Measurements from ENCODE around the gene KRTAP10-3.

KRTAP10-3 gene

GRCh38 chr21:44521301-44521927 lies 37.2 kb downstream of the KRTAP10-3 start:
- DNase-seq (ENCODE audit: low spot score), result no peak
- no peak for TF ChIP-seq CTCF (IDR thresholded peaks at IDR 0.05; ENCODE audit: extremely low read depth, insufficient read depth, missing control alignments)
- in situ Hi-C loops (cut with MboI; ENCODE audit: low pct_unique_long_range_greater_than_20kb, low sequenced_read_pairs, unreplicated experiment), result loop anchor here (25.0 kb wide), 1 partner anchor 416 kb away; the partner anchor contains the start of gene SLX9

- in situ Hi-C loops (cut with MboI; ENCODE audit: low pct_unique_long_range_greater_than_20kb, low sequenced_read_pairs, unreplicated experiment), result loop anchor here (25.0 kb wide), 1 partner anchor 417 kb away; the partner anchor contains the start of gene SLX9
- TF ChIP-seq CTCF (IDR thresholded peaks at IDR 0.05; ENCODE audit: extremely low read depth, insufficient read depth, missing control alignments), result no peak
- no peak for DNase-seq (ENCODE audit: low spot score)
Measured at GRCh38 chr21:44520326-44521300, 38.0 kb downstream of the KRTAP10-3 start.

- no peak for TF ChIP-seq CTCF (IDR thresholded peaks at IDR 0.05; ENCODE audit: extremely low read depth, insufficient read depth, missing control alignments)
- in situ Hi-C loops (cut with MboI; ENCODE audit: low pct_unique_long_range_greater_than_20kb, low sequenced_read_pairs, unreplicated experiment), result loop anchor here (25.0 kb wide), 1 partner anchor 418 kb away; the partner anchor contains the start of gene SLX9
- DNase-seq (ENCODE audit: low spot score), result no peak
Measured at GRCh38 chr21:44519346-44520325, 39.0 kb downstream of the KRTAP10-3 start.

DNA sequence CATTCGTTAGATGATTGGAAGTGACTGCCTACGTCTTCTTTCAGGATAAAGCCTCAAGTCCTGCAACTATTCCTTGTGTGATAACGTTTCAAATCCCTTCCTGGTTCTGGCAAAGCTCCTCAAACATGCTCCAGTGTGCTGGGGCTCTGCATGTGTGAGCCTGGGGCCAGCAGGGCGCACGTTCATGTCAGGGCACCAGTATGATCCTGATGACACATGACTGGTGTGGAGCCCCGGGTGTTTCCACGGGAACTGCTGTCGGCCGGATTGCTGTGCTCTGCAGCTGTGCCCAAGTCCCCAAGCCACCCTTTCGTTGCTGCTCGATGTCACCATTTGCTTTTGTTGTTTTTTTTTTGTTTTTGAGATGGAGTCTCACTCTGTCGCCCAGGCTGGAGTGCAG lies 39.9 kb downstream of the KRTAP10-3 start:
- in situ Hi-C loops (cut with MboI; ENCODE audit: low pct_unique_long_range_greater_than_20kb, low sequenced_read_pairs, unreplicated experiment), result loop anchor here (25.0 kb wide), 1 partner anchor 419 kb away; the partner anchor contains the start of gene SLX9
- no peak for TF ChIP-seq CTCF (IDR thresholded peaks at IDR 0.05; ENCODE audit: extremely low read depth, insufficient read depth, missing control alignments)

DNA sequence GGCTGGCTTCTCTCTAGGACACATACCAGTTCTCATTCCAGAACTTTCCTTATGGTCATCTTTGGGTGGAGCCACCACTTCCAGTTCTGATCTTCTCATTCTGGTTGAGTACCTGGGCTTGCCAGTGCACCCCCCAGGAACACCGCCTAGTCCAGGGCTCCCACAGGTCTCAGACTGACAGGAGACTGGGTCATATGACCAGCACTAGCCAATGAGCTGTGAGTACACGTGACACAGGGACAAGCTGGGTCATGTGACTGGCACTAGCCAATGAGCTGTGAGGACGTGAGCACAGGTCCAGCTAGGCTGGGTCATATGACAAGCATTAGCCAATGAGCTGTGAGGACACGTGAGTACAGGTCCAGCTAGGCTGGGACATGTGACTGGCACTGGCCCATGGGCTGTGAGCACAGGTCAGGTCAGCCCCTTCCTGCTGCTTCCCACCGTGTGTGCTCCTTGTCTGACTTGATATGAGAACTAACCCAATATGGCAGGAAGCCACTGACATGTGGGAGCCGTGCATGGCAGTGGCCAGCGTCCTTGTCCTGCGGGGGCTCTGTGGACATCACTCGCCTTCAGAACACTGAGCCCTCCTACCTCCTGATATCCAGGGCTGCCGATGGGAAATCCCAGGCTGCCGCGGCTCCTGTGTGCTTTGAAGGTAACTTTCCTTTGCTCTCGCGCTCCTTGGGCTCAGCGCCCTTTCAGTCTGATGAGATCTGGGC lies 41.3 kb downstream of the KRTAP10-3 start:
- no peak for DNase-seq (ENCODE audit: low spot score)
- no peak for TF ChIP-seq CTCF (IDR thresholded peaks at IDR 0.05; ENCODE audit: extremely low read depth, insufficient read depth, missing control alignments)
- in situ Hi-C loops (cut with MboI; ENCODE audit: low pct_unique_long_range_greater_than_20kb, low sequenced_read_pairs, unreplicated experiment), result loop anchor here (25.0 kb wide), 1 partner anchor 420 kb away; the partner anchor contains the start of gene SLX9

More for the DNA sequence above, 39.9 kb downstream of the KRTAP10-3 start:
- DNase-seq (ENCODE audit: low spot score), result no peak

Data from GM13977 (cell line).